HFF-Myc (cell line): ENCODE measurements around the gene RPRD2.

Experiments used
- DNase-seq: peaks from one replicate; pipeline ENCODE4 v3.0.0-alpha.2; 2011; ENCODE audit warnings: low read depth; ENCODE audit errors: extremely low read depth
- H3K4me3 ChIP-seq: replicated peaks from 2 replicates; pipeline ENCODE4 v1.5.1; 2011; ENCODE audit warnings: low read depth, mild to moderate bottlenecking, control low read depth, low read length
- TF ChIP-seq, protein P1 (sequence below): IDR thresholded peaks from 2 replicates; pipeline ENCODE4 v1.5.1; 2012; ENCODE audit warnings: mild to moderate bottlenecking, low read depth, low read length, control low read depth; ENCODE audit errors: missing control alignments

RPRD2 gene

DNA sequence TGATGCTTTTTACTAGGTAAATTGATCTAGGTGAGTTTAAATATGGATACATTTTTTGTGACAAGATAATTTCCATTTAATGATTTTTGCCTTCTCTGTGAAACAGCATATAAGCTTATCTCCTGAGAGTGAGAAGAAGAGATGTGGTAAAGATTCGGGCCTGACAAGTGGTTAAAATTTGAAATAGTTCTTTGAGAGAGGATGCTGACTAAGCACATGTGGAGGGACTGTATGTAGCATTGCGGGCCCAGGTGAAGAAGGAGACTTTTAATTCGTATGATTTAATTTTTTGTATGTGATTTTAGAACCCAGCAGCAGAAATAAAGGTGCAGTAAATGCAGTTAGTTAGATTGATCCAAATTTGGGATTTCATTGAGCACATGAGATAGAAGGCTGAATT lies 51.9 kb downstream of the RPRD2 start:
- no peak for DNase-seq
- no peak overlapping the region for H3K4me3 ChIP-seq
- TF ChIP-seq, protein P1, sequence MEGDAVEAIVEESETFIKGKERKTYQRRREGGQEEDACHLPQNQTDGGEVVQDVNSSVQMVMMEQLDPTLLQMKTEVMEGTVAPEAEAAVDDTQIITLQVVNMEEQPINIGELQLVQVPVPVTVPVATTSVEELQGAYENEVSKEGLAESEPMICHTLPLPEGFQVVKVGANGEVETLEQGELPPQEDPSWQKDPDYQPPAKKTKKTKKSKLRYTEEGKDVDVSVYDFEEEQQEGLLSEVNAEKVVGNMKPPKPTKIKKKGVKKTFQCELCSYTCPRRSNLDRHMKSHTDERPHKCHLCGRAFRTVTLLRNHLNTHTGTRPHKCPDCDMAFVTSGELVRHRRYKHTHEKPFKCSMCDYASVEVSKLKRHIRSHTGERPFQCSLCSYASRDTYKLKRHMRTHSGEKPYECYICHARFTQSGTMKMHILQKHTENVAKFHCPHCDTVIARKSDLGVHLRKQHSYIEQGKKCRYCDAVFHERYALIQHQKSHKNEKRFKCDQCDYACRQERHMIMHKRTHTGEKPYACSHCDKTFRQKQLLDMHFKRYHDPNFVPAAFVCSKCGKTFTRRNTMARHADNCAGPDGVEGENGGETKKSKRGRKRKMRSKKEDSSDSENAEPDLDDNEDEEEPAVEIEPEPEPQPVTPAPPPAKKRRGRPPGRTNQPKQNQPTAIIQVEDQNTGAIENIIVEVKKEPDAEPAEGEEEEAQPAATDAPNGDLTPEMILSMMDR: no peak

DNA sequence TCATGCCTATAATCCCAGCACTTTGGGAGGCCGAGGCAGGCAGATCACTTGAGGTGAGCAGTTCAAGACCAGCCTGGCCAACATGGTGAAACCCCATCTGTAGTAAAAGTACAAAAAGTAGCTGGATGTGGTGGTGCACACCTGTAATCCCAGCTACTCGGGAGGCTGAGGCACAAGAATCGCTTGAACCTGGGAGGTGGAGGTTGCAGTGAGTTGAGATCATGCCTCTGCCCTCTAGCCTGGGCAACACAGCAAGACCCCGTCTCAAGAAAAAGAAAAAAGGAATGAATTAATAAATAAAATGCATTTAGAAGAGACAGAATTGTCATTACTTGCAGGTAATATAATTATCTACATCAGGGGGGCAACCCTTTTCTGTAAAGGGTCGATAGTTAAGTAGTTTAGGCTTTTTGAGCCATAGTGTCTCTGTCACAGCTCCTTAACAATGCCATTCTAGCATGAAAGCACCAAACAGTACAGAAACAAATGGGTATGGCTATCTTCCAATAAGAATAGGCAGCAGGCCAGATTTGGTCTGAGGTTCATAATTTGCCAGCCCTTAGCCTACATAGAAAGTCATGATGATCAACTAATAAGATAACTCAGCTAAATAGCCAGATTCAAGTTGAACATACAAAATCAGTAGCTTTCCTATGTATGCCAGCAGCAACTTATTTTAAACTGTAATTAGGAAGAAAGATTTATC lies 56.8 kb downstream of the RPRD2 start:
- DNase-seq: no peak
- no peak overlapping the region for H3K4me3 ChIP-seq
- TF ChIP-seq, protein P1: no peak

DNA sequence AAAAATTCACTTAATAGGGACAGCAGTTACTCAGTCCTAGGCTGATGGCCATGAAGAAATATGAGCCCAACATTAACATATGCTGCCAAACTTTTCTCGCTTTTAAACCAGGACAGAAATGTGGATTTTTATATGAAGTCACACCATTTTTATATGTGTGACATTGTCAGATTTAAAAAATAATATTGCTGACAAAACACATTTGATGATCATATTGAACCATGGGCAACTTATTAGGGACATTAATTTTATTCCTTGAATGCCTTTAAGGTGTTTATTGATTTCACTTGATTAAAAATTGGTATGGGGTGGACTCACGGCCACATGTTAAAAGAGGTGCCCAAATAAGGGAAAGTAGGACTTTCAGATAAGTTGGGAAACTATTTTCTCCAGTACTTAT lies 58.6 kb downstream of the RPRD2 start:
- TF ChIP-seq, protein P1: no peak
- no peak overlapping the region for H3K4me3 ChIP-seq
- no peak for DNase-seq

DNA sequence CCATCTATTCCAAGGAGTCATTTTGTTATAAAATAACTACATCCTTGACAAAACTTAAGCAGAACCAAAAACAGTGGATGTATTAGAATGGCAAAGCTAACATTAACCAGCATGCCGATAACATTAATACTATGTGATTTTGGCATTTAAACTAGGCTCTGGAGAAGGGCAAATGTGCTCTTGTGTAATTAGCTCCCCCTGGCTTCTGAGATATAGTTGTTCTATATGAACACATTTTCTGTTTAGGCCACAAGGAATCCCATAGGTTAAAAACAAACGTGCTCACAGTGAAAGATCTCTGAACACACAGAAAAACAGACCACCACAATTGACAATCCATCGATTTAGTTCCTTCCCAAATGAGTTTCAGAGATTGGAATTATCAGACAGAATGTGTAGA lies 65.9 kb downstream of the RPRD2 start:
- H3K4me3 ChIP-seq: no peak overlapping the region
- DNase-seq: no peak
- TF ChIP-seq, protein P1: no peak

DNA sequence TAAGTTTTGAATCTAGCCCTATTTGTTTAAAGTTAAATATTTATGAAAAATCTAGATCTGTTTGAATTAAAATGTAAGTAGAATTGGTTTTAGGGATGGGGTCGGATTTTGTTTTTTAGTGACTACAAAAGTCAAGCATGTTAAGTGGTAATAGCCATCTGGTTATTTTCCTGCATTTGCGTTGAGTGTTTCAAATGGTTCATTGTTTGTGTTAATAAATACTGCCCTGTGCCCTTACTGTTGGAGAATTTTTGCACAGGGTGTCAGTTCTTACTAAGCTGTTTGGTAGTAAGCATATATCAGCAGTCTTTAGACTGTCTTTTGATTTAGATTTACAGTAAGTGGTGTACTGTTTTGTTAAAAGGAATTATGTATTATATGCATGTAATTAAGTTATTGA lies 77.2 kb downstream of the RPRD2 start:
- no peak overlapping the region for H3K4me3 ChIP-seq
- TF ChIP-seq, protein P1: no peak
- DNase-seq: no peak

DNA sequence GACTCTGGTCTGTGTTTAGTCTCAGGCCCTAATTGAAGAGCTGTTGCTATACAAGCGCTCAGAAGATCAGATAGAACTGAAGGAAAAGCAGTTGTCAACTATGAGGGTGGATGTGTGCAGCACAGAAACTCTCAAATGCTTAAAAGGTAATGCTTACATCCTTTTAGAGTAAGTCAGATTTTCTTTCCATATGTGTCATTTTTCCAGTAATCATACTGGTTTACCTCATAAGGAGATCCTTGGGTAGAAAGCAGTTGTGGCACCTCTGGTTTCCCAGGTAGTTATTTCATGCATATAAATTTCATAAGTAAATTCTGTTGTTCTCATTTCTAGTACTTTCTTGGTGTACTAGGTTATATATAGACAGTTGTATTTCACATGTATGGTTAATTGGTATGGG lies 80.3 kb downstream of the RPRD2 start:
- TF ChIP-seq, protein P1: no peak
- H3K4me3 ChIP-seq: no peak overlapping the region
- DNase-seq: no peak

DNA sequence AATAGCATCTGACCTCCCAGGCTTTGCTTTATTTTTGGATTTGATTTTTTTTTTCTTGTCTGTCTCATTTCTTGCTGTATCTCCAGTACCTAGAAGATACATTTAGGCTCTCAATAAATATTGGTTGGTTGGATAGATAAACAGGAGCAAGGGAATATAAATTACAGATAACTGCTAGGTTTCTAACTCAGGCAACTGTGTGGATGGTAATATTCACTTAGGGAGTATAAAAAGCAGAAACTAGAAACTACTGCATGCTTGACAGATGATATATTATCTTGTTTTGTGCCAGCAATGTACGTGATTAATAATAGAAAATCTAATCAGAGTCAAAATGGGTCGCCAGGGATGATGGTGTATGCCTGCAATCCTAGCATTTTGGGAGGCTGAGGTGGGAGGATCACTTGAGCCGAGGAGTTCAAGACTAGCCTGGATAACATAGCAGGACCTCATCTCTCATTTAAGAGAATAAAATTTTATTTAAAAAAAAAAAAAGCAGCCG lies 92.2 kb downstream of the RPRD2 start:
- TF ChIP-seq, protein P1: no peak
- H3K4me3 ChIP-seq: no peak overlapping the region
- DNase-seq: no peak
